Breast epithelium (tissue), 4 donors: Measurements from ENCODE around the gene GADD45GIP1. TPM values are rescaled to one million over a fixed set of nuclear protein-coding genes. Genes with fewer than 3 reads are reported as not detected.

ENCODE experiments used
- DNase-seq, 2 donors: peaks; one replicate each; pipeline ENCODE4 v3.0.0-alpha.2; 2019; ENCODE audit warnings: low spot score in 2 of 2
- H3K27ac ChIP-seq, 2 donors: fragments of 200-600 bp; sonication (generic) in 1 of 2; one replicate each; pipeline ENCODE4 v1.5.1; 2016 to 2019; ENCODE audit warnings: mild to moderate bottlenecking in 1 of 2
- H3K27me3 ChIP-seq, 2 donors: fragments of 200-600 bp; sonication (generic) in 1 of 2; one replicate each; pipeline versions ENCODE4 v1.5.1 to v1.6.0; 2017 to 2019; ENCODE audit warnings: control low read depth in 1 of 2, mild to moderate bottlenecking in 1 of 2
- H3K36me3 ChIP-seq: fragments of 200-600 bp; one replicate; pipeline ENCODE4 v1.5.1; 2019
- H3K4me1 ChIP-seq, 2 donors: fragments of 200-600 bp; sonication (generic); one replicate each; pipeline ENCODE4 v1.5.1; 2016 to 2019; ENCODE audit warnings: control low read depth in 1 of 2
- H3K4me3 ChIP-seq, 3 donors: fragments of 200-600 bp; sonication (generic); 1 replicate in 2 of 3; 2 replicates in 1 of 3; pipeline ENCODE4 v1.5.1; 2016 to 2019; ENCODE audit warnings: mild to moderate bottlenecking in 3 of 3, moderate library complexity in 2 of 3
- H3K9me3 ChIP-seq, 2 donors: fragments of 200-600 bp; sonication (generic) in 1 of 2; one replicate each; pipeline ENCODE4 v1.5.1; 2016 to 2019; ENCODE audit warnings: control low read depth in 1 of 2
- CTCF ChIP-seq, 3 donors: fragments of 450-650 bp; IDR thresholded peaks; one replicate each; pipeline ENCODE4 v1.5.1; 2016 to 2017; ENCODE audit warnings: antibody characterized with exemption in 3 of 3, mild to moderate bottlenecking in 3 of 3, moderate library complexity in 3 of 3
- POLR2A ChIP-seq: fragments of 450-650 bp; IDR thresholded peaks from one replicate; pipeline ENCODE4 v1.6.1; 2016; ENCODE audit warnings: antibody characterized with exemption, mild to moderate bottlenecking, moderate library complexity
- POLR2AphosphoS5 ChIP-seq, 3 donors: sonication (generic); formaldehyde crosslinking; IDR thresholded peaks; one replicate each; pipeline ENCODE4 v1.6.1; 2017; ENCODE audit warnings: antibody characterized with exemption in 3 of 3
- intact Hi-C: fragments of 100-400 bp; cut with DNase I; formaldehyde crosslinking; loops from one replicate; pipeline ENCODE4 v1.15.1; 2023; ENCODE audit warnings: low total_unique reads
- total RNA-seq, 3 donors: library from RNA; depleted of rRNA; stranded (reverse); fragments of >200 nt; gene quantifications; one replicate each; pipeline ENCODE4 v1.1.0, GENCODE V29; 2016

Gene GADD45GIP1
- 10 to 100 TPM; 30.3 to 44.2 (median 31.5) TPM for total RNA-seq

DNA sequence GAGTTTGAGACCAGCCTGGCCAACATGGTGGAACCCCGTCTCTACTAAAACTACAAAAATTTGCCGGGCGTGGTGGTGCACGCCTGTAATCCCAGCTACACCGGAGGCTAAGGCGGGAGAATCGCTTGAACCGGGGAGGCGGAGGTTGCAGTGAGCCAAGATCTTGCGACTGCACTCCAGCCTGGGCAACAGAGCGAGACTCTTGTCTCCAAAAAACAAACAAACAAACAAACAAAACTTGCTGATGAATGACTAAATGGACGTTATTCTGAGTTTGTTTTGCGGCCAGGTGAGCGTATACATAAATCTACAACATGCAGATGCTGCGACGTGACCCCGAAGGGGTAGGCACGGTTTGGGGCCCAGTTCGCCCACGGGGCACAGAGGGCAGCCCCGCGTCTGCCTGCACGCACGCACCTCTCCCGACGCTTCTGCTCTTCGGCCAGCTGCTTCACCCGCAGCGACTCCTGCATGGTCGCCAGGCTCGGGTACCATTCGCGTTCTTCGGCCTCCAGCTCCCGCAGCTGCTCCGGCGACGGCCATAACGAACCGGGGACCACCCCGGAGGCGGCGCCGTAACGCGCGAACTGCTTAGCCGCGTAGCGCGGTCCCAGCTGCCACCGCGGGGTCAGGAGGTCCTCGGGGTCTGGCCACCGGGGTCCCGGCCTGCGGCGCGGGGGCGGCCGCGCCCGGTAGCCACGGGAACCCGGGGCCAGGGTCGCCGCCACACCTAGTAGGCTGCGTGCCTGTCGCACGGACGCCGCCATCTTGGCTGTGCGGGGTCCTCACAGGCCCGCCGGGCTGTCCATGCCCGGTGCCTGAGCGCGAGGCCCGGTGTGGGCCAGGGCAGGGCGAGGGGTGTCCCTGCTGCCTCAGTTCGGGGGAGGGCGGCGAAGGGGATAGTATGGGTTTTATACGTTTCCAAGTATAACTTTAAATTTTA lies at the start of gene GADD45GIP1:
GADD45GIP1 (minus strand) TSS at position 778 of the 943 bp plus-strand sequence; CDS start at position 767, 11 bp downstream.
- Histone ChIP-seq H3K36me3 (no peaks in the 10 kb centered on the region), H3K27me3 (no peaks in the 10 kb centered on the region), H3K4me3 (peak within 1 kb of the TSS; percentile 91 to 99 (median 92)), H3K27ac (peak within 1 kb of the TSS; percentile 90 to 94), H3K9me3 (no peaks in the 10 kb centered on the region), H3K4me1 (peaks cover 6 to 7% of the 10 kb centered on the region in 2 donors)
- TF ChIP-seq POLR2AphosphoS5 (IDR thresholded peaks at IDR 0.05) (peak; percentile 75 to 82 (median 80)), POLR2A (peak; percentile 50), CTCF (IDR thresholded peaks at IDR 0.05) (no peak)
- intact Hi-C loops = no loop called here
- DNase-seq = peak; percentile 64 to 77

GRCh38 chr19:13005861-13006370 lies 48.9 kb upstream of the GADD45GIP1 start:
- DNase-seq = no peak
- Histone ChIP-seq H3K4me1 (peaks cover 41 to 60% of the 10 kb centered on the region in 2 donors), H3K27ac (peak overlapping the region; percentile 94 to 95), H3K4me3 (peak overlapping the region in 1 of 3 donors; percentile 44), H3K27me3 (no peaks in the 10 kb centered on the region), H3K9me3 (no peaks in the 10 kb centered on the region), H3K36me3 (no peaks in the 10 kb centered on the region)
- intact Hi-C loops = no loop called here
- TF ChIP-seq CTCF (IDR thresholded peaks at IDR 0.05) (no peak), POLR2A (no peak), POLR2AphosphoS5 (IDR thresholded peaks at IDR 0.05) (no peak)

- DNase-seq = no peak
- Histone ChIP-seq H3K27me3 (no peaks in the 10 kb centered on the region), H3K4me3 (no peak overlapping the region), H3K4me1 (peaks cover 35 to 58% of the 10 kb centered on the region in 2 donors), H3K36me3 (no peaks in the 10 kb centered on the region), H3K27ac (peak overlapping the region; percentile 94 to 95), H3K9me3 (no peaks in the 10 kb centered on the region)
- no peak for TF ChIP-seq POLR2A
- TF ChIP-seq POLR2AphosphoS5 (IDR thresholded peaks at IDR 0.05) = no peak
- no peak for TF ChIP-seq CTCF (IDR thresholded peaks at IDR 0.05)
- intact Hi-C loops = no loop called here
These were observed 48.2 kb upstream of the GADD45GIP1 start for GRCh38 chr19:13005253-13005652.

GRCh38 chr19:13004273-13004672 lies 47.2 kb upstream of the GADD45GIP1 start:
- Histone ChIP-seq H3K36me3 (no peaks in the 10 kb centered on the region), H3K27ac (peak overlapping the region; percentile 95 to 99), H3K27me3 (no peaks in the 10 kb centered on the region), H3K4me3 (no peak overlapping the region), H3K9me3 (no peaks in the 10 kb centered on the region), H3K4me1 (peaks cover 26 to 48% of the 10 kb centered on the region in 2 donors)
- intact Hi-C loops = loop anchor here (5.0 kb wide), 1 partner anchor 1582 kb away; no protein-coding TSS in a partner anchor
- no peak for DNase-seq
- no peak for TF ChIP-seq POLR2A
- TF ChIP-seq CTCF (IDR thresholded peaks at IDR 0.05) = no peak
- TF ChIP-seq POLR2AphosphoS5 (IDR thresholded peaks at IDR 0.05) = no peak

GRCh38 chr19:13003081-13003480 lies 46.1 kb upstream of the GADD45GIP1 start:
- H3K27ac ChIP-seq = peak overlapping the region; percentile 95 to 99

More at GRCh38 chr19:13003081-13003480, 46.1 kb upstream of the GADD45GIP1 start:
- H3K27me3 ChIP-seq = no peaks in the 10 kb centered on the region
- no peak for DNase-seq
- TF ChIP-seq POLR2AphosphoS5 (IDR thresholded peaks at IDR 0.05) = no peak
- TF ChIP-seq POLR2A = no peak
- TF ChIP-seq CTCF (IDR thresholded peaks at IDR 0.05) = no peak
- H3K36me3 ChIP-seq = no peaks in the 10 kb centered on the region
- no peaks in the 10 kb centered on the region for H3K9me3 ChIP-seq
- peak overlapping the region in 2 of 3 donors; percentile 50 to 69 for H3K4me3 ChIP-seq
- intact Hi-C loops = loop anchor here (5.0 kb wide), 1 partner anchor 1581 kb away; no protein-coding TSS in a partner anchor
- H3K4me1 ChIP-seq = peaks cover 16 to 36% of the 10 kb centered on the region in 2 donors
